Ishikawa (cell line): ENCODE data around the gene VIPR2.

ENCODE experiments used
- CEBPB ChIP-seq: IDR thresholded peaks from 2 replicates; pipeline ENCODE4 v1.6.1; 2012
- CREB1 ChIP-seq: IDR thresholded peaks from 2 replicates; pipeline ENCODE4 v1.6.1; 2012; ENCODE audit warnings: low read depth
- EGR1 ChIP-seq: IDR thresholded peaks from 2 replicates; pipeline ENCODE4 v1.6.1; 2012
- EP300 ChIP-seq: IDR thresholded peaks from 2 replicates; pipeline ENCODE4 v1.6.1; 2012; ENCODE audit warnings: borderline replicate concordance
- FOXM1 ChIP-seq: IDR thresholded peaks from 2 replicates; pipeline ENCODE4 v1.6.1; 2012; ENCODE audit warnings: low read depth, borderline replicate concordance
- NFIC ChIP-seq: IDR thresholded peaks from 2 replicates; pipeline ENCODE4 v1.6.1; 2012
- RAD21 ChIP-seq: IDR thresholded peaks from 2 replicates; pipeline ENCODE4 v1.6.1; 2012; ENCODE audit warnings: low read depth
- TAF1 ChIP-seq: IDR thresholded peaks from 2 replicates; pipeline ENCODE4 v1.6.1; 2012; ENCODE audit warnings: low read depth, mild to moderate bottlenecking
- TCF12 ChIP-seq: IDR thresholded peaks from 2 replicates; pipeline ENCODE4 v1.6.1; 2012; ENCODE audit warnings: low read depth
- TEAD4 ChIP-seq: IDR thresholded peaks from 2 replicates; pipeline ENCODE4 v1.6.1; 2012
- YY1 ChIP-seq: IDR thresholded peaks from 2 replicates; pipeline ENCODE4 v1.6.1; 2012; ENCODE audit warnings: low read depth
- ZBTB7A ChIP-seq: IDR thresholded peaks from 2 replicates; pipeline ENCODE4 v1.6.1; 2012; ENCODE audit warnings: low read depth
- TF ChIP-seq, protein P1 (sequence below): IDR thresholded peaks from 2 replicates; pipeline ENCODE4 v1.6.1; 2012
- TF ChIP-seq, protein P2 (sequence below): IDR thresholded peaks from 2 replicates; pipeline ENCODE4 v1.6.1; 2012; ENCODE audit warnings: low read depth, mild to moderate bottlenecking
- TF ChIP-seq, protein P3 (sequence below): IDR thresholded peaks from 2 replicates; pipeline ENCODE4 v1.6.1; 2012

The VIPR2 gene

DNA sequence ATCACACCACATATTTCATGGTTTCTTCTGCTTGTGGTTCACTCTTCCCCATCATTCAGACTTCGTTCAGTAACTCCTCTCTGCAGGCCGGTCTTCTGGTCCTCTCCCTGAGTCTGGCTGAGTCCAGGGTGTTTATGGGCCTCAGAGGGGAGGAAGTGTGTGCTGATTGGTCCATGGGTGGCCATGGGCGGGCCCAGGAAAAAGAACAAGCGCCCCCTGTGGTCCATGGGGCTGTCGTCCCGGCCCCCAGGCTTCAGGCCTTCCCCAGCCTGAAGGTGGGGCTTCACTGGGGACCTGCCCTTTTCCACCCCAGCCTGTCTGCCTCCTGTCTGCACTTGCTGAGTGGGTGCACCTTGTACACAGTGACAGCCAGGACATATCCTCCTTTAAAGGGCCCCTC, 123.7 kb downstream of the VIPR2 start:
- TF ChIP-seq TCF12, result no peak
- TF ChIP-seq, protein P1, sequence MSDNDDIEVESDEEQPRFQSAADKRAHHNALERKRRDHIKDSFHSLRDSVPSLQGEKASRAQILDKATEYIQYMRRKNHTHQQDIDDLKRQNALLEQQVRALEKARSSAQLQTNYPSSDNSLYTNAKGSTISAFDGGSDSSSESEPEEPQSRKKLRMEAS, result no peak
- TF ChIP-seq CEBPB, result no peak
- TF ChIP-seq NFIC, result no peak
- no peak for TF ChIP-seq EGR1
- TF ChIP-seq, protein P2, sequence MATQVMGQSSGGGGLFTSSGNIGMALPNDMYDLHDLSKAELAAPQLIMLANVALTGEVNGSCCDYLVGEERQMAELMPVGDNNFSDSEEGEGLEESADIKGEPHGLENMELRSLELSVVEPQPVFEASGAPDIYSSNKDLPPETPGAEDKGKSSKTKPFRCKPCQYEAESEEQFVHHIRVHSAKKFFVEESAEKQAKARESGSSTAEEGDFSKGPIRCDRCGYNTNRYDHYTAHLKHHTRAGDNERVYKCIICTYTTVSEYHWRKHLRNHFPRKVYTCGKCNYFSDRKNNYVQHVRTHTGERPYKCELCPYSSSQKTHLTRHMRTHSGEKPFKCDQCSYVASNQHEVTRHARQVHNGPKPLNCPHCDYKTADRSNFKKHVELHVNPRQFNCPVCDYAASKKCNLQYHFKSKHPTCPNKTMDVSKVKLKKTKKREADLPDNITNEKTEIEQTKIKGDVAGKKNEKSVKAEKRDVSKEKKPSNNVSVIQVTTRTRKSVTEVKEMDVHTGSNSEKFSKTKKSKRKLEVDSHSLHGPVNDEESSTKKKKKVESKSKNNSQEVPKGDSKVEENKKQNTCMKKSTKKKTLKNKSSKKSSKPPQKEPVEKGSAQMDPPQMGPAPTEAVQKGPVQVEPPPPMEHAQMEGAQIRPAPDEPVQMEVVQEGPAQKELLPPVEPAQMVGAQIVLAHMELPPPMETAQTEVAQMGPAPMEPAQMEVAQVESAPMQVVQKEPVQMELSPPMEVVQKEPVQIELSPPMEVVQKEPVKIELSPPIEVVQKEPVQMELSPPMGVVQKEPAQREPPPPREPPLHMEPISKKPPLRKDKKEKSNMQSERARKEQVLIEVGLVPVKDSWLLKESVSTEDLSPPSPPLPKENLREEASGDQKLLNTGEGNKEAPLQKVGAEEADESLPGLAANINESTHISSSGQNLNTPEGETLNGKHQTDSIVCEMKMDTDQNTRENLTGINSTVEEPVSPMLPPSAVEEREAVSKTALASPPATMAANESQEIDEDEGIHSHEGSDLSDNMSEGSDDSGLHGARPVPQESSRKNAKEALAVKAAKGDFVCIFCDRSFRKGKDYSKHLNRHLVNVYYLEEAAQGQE, result no peak
- TF ChIP-seq, protein P3, sequence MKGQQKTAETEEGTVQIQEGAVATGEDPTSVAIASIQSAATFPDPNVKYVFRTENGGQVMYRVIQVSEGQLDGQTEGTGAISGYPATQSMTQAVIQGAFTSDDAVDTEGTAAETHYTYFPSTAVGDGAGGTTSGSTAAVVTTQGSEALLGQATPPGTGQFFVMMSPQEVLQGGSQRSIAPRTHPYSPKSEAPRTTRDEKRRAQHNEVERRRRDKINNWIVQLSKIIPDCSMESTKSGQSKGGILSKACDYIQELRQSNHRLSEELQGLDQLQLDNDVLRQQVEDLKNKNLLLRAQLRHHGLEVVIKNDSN, result no peak
- no peak for TF ChIP-seq TEAD4
- TF ChIP-seq FOXM1, result no peak
- TF ChIP-seq ZBTB7A, result no peak
- TF ChIP-seq TAF1, result no peak
- no peak for TF ChIP-seq YY1
- TF ChIP-seq CREB1, result no peak
- no peak for TF ChIP-seq RAD21
- TF ChIP-seq EP300, result no peak

DNA sequence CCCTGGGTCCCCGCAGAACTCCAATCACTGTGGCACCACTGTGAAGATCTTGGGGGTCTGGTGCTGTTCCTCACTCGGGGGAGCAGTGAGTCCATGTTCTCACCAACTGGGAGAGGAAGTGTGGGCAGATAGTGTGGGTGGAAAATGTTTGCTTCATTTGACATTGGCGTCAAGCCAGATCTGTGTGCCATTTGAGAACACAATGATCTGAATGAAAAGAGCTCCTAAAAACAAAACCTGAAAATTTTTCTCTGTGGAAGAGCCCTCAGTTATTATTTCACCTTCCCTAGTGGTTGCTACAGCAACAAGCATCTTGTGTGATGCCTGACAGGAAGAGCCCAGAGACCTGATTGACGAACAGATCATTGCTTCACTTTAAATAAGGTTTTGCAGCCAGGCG, 125.6 kb downstream of the VIPR2 start:
- peak; percentile 58 for TF ChIP-seq NFIC
- TF ChIP-seq EP300, result no peak
- 0 out of 2 replicates have a peak, but pooled peaks have one; percentile 61 for TF ChIP-seq EGR1

DNA sequence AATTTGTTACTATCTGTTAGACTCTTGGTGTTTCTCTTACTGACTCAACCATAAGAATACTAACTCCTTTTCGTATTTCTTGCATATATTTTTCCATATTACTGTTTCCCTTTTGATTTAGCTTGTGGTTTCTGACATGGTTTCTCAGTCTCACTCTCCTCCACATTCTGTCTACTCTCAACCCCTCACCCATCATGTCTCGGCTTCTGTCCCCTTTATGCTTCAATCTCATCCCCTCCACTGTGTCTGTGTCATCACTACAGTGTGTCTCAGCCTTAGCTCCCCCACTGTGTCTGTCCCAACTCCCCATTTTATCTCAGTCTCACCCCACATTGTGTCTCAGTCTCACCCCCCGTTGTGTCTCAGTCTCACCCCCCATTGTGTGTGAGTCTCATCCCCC, 126.9 kb downstream of the VIPR2 start:
- TF ChIP-seq, protein P2, result no peak
- TF ChIP-seq YY1 (no peak), EGR1 (no peak), TAF1 (no peak), CREB1 (no peak), ZBTB7A (no peak), CEBPB (no peak), RAD21 (no peak), EP300 (no peak), FOXM1 (no peak), TCF12 (no peak), NFIC (no peak), TEAD4 (no peak)
- TF ChIP-seq, protein P3, result no peak
- TF ChIP-seq, protein P1, result no peak

DNA sequence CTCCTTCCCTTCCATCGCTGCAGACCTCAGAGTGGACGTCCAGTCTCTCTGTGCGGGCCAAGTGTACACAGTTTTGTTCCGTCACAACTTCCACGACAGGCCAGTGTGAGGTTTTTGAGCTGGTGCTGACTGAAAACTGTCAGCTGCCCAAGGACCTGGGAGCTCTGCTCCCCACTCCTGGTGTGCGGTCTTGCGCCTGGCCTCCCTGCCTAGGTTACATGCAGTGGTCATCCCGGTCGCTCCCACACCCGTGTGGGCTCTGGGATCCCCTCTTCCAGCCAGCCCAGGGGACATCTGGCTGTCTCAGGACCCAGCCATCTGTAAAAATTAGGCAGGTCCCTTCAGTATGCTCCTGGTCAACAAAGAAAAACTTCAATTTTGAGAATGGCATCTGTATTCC, 127.5 kb downstream of the VIPR2 start:
- TF ChIP-seq, protein P1, result no peak
- TF ChIP-seq TAF1, result no peak

DNA sequence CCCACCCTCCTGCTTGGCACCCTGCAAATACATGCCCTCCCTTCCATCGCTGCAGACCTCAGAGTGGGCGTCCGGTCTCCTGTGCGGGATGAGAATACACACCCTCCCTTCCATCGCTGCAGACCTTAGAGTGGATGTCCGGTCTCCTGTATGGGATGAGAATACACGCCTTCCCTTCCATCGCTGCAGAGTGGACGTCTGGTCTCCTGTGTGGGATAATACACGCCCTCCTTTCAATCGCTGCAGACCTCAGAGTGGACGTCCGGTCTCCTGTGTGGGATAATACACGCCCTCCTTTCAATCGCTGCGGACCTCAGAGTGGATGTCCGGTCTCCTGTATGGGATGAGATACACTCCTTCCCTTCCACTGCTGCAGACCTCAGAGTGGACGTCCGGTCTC, 128.1 kb downstream of the VIPR2 start:
- TF ChIP-seq CEBPB (no peak), TAF1 (no peak), RAD21 (no peak), EGR1 (no peak), ZBTB7A (no peak), YY1 (no peak), FOXM1 (no peak), CREB1 (no peak), NFIC (no peak), TEAD4 (no peak), TCF12 (no peak), EP300 (no peak)
- TF ChIP-seq, protein P2, result no peak
- TF ChIP-seq, protein P1, result no peak
- TF ChIP-seq, protein P3, result no peak
